HG03139 (cell line): ENCODE data around the gene FOXJ1.
"Not testable (repeated sequence)": the region's sequence is repeated elsewhere in the genome, so short reads cannot be mapped to it uniquely, and the experiment has no call there.

Experiments
- ATAC-seq: cut with Tn5 transposase; IDR thresholded peaks from one replicate; pipeline ENCODE4 v1.9.1; 2021; ENCODE audit not compliant: unreplicated experiment

FOXJ1 gene, protein sequence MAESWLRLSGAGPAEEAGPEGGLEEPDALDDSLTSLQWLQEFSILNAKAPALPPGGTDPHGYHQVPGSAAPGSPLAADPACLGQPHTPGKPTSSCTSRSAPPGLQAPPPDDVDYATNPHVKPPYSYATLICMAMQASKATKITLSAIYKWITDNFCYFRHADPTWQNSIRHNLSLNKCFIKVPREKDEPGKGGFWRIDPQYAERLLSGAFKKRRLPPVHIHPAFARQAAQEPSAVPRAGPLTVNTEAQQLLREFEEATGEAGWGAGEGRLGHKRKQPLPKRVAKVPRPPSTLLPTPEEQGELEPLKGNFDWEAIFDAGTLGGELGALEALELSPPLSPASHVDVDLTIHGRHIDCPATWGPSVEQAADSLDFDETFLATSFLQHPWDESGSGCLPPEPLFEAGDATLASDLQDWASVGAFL

DNA sequence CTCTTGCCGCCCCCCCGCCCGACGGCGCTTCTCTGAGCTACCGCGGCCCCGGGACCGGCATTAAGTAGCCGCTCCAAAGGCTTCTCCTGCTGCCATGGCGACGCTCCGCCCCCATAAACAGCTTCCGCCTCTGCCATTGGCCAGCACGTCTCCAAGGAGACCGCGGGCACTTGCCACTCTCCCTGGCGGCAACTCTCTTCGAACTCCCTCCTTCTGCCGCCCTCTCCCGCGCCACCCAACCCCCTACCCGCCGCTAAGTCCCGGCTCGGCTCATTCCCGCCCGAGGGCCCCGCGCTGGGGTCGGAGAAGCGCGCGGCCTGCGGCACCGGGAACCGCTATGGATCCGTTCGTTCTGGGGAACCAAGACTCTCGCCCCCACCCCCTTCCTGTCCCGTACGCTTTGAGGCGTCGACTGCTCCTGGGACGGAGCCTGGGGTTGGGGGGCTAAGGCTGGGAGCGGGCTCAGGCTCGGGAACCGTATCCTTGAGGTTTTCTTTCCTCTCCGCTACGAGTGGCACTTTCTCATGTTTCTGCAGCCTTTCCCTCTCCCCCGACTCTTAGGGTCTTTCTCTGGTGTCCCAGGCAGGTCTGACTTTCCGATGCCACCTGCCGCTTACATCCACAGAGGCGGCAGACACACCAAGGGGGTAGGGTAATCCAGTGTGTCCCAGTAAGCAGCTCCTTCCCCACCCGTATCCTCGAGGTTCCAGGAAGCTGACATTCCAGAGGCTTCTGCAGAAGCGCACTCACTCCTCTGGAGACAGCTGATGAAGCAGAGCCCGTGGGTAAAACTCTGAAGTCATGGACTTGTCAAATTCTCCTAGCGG is at the start of gene FOXJ1:
TSS of gene FOXJ1 (minus strand) at position 34 of the 827 bp plus-strand sequence. CDS start 850 bp downstream, outside the sequence.
- peak; percentile 55 for ATAC-seq

DNA sequence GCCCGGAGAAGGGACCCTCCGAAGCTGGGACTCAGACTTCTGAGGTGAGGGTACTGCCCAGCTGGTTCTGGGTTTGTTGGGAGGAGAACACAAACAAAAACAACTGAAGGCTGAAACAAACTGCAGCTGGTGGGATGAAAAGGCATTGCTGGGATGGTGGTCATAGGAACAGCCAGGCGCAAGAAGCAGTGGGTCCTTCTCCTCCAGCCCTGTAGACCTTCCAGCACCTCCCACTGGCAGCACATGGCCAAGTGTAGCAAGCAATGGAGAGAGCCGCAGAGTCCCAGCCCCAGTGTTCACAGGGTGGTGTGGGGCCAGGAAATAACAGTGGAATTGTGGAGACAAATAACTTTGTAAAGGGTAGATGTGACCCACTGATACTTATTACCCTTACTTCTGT is 48.7 kb upstream of the FOXJ1 start:
- no peak for ATAC-seq

DNA sequence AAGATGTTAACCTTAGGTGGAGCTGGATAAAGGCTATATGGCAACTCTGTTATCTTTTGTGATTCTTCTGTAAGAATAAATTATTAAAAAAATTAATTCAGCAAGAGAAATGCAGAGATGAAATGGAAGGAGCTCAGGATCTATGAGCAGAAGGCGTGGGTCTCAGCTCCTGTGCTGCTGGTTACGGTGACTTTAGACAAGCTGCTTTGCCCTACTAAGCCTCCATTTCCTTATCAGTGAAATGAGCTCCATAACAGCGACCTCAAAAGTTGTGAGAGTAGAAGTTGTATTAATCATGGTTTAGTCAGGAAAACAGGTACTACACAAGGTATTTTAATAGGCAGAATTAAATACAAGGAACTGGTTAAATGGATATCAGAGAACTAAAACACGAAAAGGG is 48.2 kb upstream of the FOXJ1 start:
- ATAC-seq: no peak

DNA sequence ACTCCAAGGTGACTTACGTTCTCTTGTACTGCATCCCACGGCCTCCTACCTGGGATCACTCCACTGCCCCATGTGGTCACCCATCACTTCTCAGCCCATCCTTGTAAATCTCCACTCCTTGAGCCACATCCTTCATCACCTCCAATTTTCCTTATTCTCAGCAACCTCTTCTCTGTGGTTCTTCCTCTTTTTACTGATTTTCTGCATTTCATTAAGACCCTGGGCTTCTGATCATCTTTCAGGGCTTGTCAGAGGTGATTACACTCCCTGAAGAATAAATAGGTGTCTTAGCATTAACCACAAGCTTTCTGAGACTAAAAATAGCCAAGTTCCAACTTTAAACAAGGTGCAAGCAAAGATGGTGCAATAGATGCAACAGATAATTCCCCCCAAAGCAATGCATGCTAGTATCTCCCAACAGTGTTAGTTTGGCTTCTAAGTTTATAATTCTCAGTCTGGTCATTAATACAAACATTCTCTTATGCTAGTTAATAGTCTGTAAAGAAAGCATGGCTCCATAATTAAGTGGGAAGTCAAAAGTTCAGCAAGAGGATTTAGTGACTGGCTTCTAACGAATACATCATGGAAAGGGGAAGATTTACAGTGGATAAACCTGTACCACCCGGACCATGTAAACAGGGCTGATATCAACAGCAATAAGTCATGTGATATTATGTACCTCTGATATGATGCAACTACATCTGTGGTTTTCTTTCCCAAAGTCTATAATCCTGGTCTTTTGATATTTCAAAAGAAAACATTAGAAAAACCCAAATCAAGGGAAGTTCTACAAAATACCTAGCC is 47.4 kb upstream of the FOXJ1 start:
- ATAC-seq: no peak

DNA sequence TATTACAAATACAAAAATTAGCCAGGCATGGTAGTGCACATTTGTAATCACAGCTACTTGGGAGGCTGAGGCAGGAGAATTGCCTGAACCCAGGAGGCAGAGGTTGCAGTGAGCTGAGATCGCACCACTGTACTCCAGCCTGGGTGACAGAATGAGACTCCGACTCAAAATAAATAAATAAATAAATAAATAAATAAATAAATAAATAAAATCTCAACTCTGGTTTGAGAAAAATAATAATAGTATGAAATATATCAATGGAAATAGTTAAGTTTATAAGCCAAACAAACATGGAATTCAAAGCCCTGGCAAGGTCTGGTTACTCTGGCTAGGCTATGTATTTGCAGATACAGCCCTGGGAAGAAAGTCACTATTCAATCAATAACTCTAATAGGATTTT is 45.7 kb upstream of the FOXJ1 start:
- ATAC-seq: not testable (repeated sequence)

DNA sequence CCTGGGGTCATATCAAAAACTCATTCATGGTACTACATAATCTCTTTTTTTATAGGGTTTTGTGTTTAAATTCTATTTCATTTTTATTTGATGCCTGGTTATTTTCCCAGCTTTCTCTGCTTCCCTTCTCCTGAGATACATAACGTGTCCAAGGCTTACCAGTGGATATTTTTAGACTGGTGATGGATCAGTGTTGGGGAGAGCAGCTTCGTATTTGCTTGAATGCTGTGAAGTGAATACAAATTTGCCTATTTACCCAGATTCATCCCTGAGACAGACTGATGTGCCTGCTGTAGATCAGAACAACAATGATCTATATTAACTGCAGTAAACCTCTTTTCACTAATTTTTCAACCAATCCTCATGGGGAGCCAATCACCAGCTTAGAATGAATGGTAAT is 43.2 kb upstream of the FOXJ1 start:
- no peak for ATAC-seq

DNA sequence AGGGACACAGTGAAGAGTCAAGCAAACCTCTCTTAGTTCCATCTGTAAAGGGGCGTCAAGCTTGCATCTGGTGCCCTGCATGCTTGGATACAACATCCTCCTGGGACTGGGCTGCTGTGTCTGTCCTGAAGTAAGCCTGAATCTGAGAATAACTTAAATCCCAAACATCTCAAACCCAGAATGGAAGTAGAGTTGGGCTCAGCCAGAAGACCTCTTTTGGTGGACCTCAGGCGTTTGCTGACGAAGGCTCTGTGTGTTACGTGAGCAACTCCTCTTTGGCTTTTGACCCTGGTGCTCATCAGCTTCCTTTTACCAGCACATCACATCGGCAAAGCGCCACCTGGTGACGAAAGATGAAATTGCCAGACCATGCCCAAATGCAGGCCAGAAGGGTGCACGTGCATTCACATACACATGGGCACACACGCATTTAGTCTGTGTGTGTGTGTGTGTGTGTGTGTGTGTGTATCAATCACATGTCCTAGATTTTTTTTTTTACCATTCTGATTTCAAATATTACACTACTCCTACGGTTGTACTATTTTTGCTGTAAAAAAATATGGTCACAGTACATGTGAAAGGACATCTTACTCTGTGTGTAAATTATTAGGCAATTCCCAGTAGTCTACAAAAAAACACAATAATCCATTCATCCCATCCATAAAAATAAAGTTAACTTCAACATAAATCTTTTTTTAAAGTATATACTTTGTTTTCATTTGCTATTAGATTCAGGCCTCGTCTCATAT is 41.1 kb upstream of the FOXJ1 start:
- ATAC-seq: no peak

DNA sequence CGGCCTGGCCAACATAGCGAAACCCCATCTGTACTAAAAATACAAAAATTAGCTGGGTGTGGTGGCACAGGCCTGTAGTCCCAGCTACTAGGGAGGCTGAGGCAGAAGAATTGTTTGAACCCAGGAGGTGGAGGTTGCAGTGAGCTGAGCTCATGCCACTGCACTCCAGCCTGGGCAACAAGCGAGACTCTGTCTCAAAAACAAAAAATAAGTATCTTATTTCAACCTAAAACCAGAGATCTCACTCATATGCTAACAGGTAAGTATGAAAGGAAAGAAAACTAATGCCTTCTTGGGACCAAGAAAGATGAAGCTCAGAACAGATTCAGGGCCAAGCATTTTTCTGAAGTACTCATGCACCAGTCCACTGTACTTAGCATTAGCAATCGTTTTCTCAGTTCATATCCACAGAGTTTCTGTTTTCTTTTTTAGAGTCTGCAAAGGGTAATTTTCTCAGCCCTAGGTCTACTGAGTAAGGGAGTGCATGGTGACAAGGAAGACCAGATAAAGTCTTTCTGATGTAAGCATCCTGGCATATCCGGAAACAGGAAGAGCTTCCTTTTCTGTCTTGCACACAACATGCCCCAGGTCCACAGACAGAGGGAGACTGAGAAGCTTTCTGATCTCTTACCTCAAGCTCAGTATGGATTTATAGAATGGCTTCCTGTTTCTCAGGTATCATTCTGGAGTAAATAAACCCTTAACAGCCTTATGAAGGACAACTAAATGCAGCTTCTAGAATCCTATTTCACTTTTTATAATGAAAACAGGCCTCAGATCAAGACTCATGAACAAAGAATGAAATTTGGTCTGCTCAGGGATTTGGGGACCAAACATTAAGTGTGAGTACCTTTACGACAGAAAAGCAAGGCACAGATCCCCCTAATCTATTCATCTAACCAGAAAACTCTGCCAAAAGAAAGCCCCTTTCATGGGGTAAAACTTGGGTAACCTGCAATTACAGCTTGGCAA is 38.7 kb upstream of the FOXJ1 start:
- ATAC-seq: no peak

DNA sequence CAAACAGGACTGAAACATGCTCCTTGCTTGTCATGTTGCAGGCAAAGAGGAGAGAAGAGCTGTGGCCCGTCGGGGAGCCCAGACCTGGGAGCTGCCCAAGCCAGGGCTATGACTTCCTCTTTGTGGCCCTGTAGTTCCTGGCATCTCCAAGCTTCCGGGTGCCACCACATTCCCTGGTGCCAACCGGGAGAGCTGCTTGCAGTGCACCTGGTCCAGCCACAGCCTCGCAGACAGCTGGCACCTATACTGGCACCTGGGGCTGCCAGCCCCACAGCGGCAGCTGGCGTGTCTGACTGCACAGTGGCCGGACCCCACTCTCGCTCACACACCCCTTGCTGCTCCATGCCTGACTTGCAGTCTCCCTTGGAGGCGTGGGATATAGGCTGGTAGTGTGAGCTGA is 37.1 kb upstream of the FOXJ1 start:
- ATAC-seq: no peak

DNA sequence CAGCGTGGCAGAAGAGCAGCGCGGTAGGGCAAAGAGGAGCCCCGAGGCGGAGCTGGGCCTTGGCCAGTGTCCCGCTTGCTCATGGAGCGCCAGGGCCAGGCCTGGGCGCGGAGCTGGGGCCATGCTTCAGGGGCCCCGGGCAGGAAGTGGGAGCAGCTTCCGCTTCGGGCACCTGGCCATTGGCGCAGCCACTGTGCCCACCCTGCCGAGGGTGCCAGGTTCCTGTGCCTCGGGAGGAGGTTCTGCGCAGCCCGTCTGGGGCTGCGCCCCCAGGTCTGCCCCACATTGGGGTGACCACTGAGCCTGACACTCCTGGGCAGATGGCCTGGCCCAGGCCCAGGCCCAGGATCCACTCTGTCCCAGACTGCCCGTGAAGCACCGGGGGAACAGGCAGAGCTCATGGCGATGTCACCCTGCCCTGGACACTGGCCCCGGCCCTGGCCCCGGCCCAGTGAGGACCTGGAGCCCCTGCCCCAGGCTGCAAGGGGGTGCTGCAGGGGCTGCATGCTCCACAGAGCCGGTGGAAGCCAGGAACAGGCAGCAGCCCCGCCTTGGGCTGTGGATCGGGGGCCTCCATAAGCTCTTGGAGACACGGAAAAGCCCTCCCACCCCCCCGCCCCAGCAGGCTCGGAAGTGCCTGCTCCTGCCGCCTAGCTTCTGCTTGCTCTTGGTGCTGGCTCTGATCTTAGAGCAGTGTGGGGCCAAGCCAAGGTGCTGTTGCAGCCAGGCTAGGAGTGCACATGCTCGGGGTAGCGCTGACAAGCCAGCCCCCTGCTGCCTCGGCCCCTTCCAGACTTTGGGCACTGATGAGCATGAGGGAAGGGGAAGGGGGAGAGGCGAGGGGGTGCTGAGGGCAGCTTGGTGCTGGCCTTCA is 35.9 kb upstream of the FOXJ1 start:
- ATAC-seq: no peak

DNA sequence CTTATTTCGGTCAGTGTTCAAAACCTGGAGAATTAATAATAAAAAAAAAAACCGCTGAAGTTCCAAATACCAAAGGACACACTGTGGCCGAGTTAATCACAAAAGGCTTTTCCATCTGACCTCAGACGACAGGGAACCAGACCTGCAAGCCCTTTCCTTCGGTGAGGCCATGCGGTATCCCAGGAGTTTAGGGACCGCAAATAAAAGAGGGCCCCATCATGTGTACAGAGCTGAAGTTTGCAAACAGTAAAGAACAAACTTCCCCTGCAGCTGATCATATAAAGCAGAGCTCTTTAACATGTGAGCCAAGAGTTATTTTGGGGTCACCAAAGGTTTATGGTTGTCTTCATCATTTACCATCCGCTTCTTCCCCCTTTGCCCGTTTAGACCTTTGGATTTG is 33.0 kb upstream of the FOXJ1 start:
- no peak for ATAC-seq

DNA sequence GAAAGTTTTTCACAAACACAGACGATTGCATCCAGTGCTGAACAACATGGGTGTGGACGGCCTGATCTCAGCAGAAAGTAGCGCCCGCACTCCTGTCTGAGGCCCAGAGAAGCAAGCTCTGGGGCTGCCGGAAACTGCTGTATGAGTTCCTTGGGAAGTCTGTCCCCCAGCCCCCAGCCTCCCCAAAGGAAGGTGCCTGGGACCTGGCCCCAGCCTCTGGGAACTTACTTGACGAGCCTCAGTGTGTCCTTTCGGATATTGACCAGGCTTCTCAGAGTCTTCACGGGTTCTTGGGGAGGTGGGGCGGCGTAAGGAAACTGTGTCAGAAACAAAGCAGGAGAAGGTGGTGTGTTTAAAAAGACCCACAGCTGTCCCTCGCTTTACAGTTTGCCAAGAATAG is 32.4 kb upstream of the FOXJ1 start:
- no peak for ATAC-seq

DNA sequence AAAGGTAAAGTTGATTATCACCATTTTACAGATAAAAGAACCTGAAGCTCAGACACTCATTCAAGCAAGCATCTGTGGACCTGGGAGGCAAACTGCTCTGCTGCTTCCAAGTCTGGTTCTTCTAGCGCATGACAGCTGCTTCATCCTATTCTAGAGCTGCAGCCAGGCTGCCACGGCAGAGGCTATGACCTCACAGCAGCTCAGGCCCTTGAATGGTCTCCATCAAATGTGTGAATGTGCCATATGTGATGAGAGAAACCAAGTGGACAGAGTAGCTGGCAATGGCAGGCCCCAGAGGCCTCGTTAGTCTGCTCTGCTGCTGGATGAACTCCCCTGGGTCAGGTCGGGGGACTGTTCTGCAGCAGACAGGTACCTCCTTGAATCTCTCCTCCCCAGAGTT is 30.7 kb upstream of the FOXJ1 start:
- ATAC-seq: no peak

DNA sequence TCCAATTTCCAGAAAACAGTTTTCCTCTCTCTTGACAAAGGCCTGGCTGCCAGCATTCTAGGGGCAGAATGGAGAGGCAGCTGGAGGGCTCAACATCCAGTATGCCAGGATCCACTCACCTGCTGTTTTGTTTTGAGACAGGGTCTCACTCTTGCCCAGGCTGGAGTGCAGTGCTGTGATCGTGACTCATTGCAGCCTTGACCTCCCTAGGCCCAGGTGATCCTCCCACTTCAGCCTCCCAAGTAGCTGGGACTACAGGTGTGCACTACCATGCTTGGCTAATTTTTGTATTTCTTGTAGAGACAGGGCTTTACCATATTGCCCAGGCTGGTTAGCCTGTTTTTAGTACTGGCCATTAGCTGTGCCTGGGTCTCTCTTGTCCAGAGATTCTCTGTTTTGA is 29.1 kb upstream of the FOXJ1 start:
- ATAC-seq: no peak

DNA sequence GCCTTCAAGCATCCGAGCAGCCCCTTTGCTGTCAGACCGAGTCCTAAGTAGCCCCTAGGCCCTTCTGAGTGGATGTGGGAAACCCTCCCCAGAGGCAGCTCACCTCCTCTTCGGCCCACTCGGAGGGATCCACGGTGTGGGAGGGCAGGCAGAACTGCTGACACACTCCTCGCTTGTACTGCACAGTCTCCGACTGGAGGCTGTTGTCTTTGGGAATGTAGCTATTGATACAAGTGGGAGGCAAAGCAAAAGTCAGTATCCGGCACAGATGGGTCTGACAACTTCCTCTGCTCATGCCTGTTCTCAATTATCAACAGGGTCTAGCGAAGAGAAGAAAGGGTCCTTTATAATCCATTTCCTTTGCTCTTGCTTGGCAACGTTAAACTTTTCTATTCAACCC is 25.9 kb upstream of the FOXJ1 start:
- no peak for ATAC-seq

DNA sequence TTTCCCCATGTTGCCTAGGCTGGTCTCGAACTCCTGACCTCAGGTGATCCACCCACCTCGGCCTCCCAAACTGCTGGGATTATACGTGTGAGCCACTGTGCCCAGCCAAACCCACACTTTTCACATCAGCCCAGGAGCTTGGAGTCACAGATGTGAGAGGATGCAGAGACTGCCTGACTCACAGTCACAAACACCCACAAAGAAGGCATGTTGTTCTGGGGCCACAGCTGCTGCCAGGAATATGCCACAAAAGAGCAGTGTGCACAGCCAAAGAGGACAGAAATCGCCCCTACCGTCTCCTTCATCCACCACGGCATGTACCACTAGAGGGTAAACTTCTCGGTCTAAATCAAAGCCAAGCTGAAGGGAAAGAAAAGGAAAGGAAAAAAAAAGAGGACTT is 25.1 kb upstream of the FOXJ1 start:
- ATAC-seq: no peak

DNA sequence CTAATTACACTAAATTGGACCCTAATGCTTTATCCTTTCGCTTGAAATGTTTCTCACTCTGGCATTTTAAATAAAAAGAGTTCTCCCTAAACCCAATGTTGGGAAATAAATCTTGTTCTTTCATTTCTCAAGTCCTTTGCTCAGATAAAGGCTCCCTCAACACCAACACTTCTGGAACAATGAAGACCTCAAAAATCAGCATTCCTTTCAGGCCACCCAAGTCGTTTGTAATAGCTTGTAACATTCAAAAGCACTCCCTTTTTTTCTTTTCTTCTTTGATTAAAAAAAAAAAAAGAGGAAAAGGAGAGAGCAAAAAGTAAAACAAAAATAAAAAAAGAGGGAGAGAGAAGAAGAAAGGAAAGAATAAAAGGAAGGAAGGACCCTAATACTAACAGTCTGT is 23.3 kb upstream of the FOXJ1 start:
- no peak for ATAC-seq

DNA sequence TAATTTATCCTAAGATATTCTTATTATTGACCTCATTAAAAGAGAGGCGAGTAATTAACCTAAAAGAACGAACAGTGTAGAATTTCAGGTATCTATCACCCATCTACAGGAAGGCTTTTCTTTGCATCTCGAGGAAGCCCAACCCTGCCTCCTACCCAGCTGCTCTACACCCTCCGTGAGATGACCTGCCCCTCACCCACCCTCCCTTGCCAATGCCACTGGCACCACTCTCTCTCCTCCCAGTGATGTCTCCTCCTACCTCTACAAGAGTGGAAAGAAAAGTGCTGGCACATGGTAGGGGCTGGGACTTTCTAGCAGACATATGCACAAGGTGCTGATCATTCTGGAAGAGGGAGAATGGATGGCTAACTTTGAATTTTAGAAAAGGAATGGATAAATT is 22.9 kb upstream of the FOXJ1 start:
- ATAC-seq: no peak
